GM12878 (cell line): Measurements from ENCODE around the gene BNC2. TPM values are rescaled to one million over a fixed set of nuclear protein-coding genes. Genes with fewer than 3 reads are reported as not detected.

ENCODE experiments used
- ATAC-seq: fragments of 200-7000 bp; cut with Tn5 transposase; 3 replicates; pipeline ENCODE4 v1.9.1; 2020; ENCODE audit warnings: mild to moderate bottlenecking, moderate library complexity
- BruUV-seq: library from RNA; stranded (reverse); fragments of 400-500 nt; replicated peaks from 2 replicates; lab custom pipeline; 2021; lab: Mats Ljungman, UMichigan
- CTCF ChIA-PET: fragments of 300-600 bp; sonication (Branson Sonifier 250); formaldehyde crosslinking; extraction: SDS; loops from one replicate; lab custom pipeline; 2021; ENCODE audit warnings: inconsistent platforms; lab: Yijun Ruan, JAX
- POLR2A ChIA-PET: fragments of 350-600 bp; formaldehyde crosslinking; extraction: SDS; loops from one replicate; lab custom pipeline; 2021; ENCODE audit warnings: inconsistent platforms; lab: Charles Lee
- RAD21 ChIA-PET: fragments of 300-600 bp; sonication (Branson Sonifier 250); formaldehyde crosslinking; loops from one replicate; lab custom pipeline; 2023; ENCODE audit warnings: antibody characterized with exemption; ENCODE audit not compliant: unreplicated experiment; lab: Charles Lee
- SMC1A ChIA-PET: fragments of 300-600 bp; sonication (Branson Sonifier 250); formaldehyde crosslinking; loops from one replicate; lab custom pipeline; 2023; ENCODE audit not compliant: unreplicated experiment, uncharacterized antibody; lab: Charles Lee
- DNase-seq: peaks from one replicate; pipeline ENCODE4 v3.0.0-alpha.2; 2011; ENCODE audit warnings: low read depth, low spot score
- FAIRE-seq: peaks from 3 replicates; lab custom pipeline; 2011; peaks lifted over from hg19 to GRCh38; lab: Jason Lieb, UNC
- H2AFZ ChIP-seq: 2 replicates; pipeline ENCODE4 v1.6.0; 2011; ENCODE audit warnings: low read depth, low read length, control low read depth; ENCODE audit not compliant: control insufficient read depth
- H3K27ac ChIP-seq: 2 replicates; pipeline ENCODE4 v1.5.1; 2011; ENCODE audit warnings: control low read depth; ENCODE audit not compliant: control insufficient read depth, insufficient read depth
- H3K27me3 ChIP-seq, 2 experiments: replicated peaks in 1 of 2; 2 replicates each; pipeline versions ENCODE4 v1.6.0 to v1.6.1; 2011; ENCODE audit warnings: low read length in 1 of 2; ENCODE audit not compliant: control insufficient read depth in 2 of 2, insufficient read depth in 2 of 2
- H3K36me3 ChIP-seq, 2 experiments: 2 replicates each; pipeline ENCODE4 v1.5.1; 2011; ENCODE audit warnings: low read length in 1 of 2; ENCODE audit not compliant: control insufficient read depth in 2 of 2, insufficient read depth in 2 of 2
- H3K4me1 ChIP-seq: 2 replicates; pipeline ENCODE4 v1.6.1; 2011; ENCODE audit warnings: mild to moderate bottlenecking, low read length, moderate library complexity, mixed read lengths; ENCODE audit not compliant: control insufficient read depth, insufficient read depth
- H3K4me2 ChIP-seq: 2 replicates; pipeline ENCODE4 v1.6.0; 2011; ENCODE audit warnings: control low read depth; ENCODE audit not compliant: control insufficient read depth, insufficient read depth
- H3K4me3 ChIP-seq: fragments of 200-600 bp; sonication (generic); 2 replicates; pipeline ENCODE4 v1.5.1; 2016
- H3K79me2 ChIP-seq: 2 replicates; pipeline ENCODE4 v1.6.0; 2011; ENCODE audit warnings: low read length; ENCODE audit not compliant: control insufficient read depth, insufficient read depth
- H3K9ac ChIP-seq: 2 replicates; pipeline ENCODE4 v1.8.0; 2011; ENCODE audit warnings: low read length, control low read depth, mixed read lengths; ENCODE audit not compliant: control insufficient read depth, insufficient read depth
- H3K9me3 ChIP-seq: replicated peaks from 3 replicates; pipeline ENCODE4 v1.5.1; 2011; ENCODE audit warnings: mild to moderate bottlenecking, low read length; ENCODE audit not compliant: control insufficient read depth, insufficient read depth
- H4K20me1 ChIP-seq: 2 replicates; pipeline ENCODE4 v1.6.0; 2011; ENCODE audit not compliant: control insufficient read depth, insufficient read depth
- CREM ChIP-seq: IDR thresholded peaks from 2 replicates; pipeline ENCODE4 v1.6.1; 2014; ENCODE audit warnings: antibody characterized with exemption, low read depth
- GATAD2B ChIP-seq: fragments of 450-650 bp; conservative IDR thresholded peaks from 2 replicates; pipeline ENCODE4 v1.6.1; 2017; ENCODE audit warnings: low read depth, mild to moderate bottlenecking, moderate library complexity
- HDAC2 ChIP-seq: fragments of 200-600 bp; sonication (generic); IDR thresholded peaks from 2 replicates; pipeline ENCODE4 v1.6.1; 2017
- WGBS: methylation state at CpG from one replicate; pipeline ENCODE4 v1.1.6; 2016; ENCODE audit warnings: low lambda C conversion rate; ENCODE audit not compliant: insufficient replicate concordance, insufficient coverage; ENCODE audit errors: missing lambda C conversion rate; 5-methylcytosine and 5-hydroxymethylcytosine counted together
- in situ Hi-C: fragments of 300-500 bp; cut with MboI; formaldehyde crosslinking; loops from 9 replicates; pipeline ENCODE4 v1.14.3; 2018; ENCODE audit warnings: mixed read lengths
- intact Hi-C: fragments of 100-400 bp; cut with micrococcal nuclease; formaldehyde crosslinking; loops from one replicate; pipeline ENCODE4 v1.14.2; 2022; ENCODE audit not compliant: unreplicated experiment
- polyA plus RNA-seq, 11 experiments: library from polyadenylated mRNA; depleted of rRNA in 4 of 11; unstranded in 6 of 11; stranded (reverse) in 5 of 11; fragments of >200 nt; fragmentation: Nextera tagmentation in 4 of 11; fragmentation: Illumina TruSeq in 1 of 11; extraction: Ambion mirVana in 4 of 11; extraction: Trizol in 1 of 11; gene quantifications; 1 replicate in 1 of 11; 2 replicates in 10 of 11; pipeline versions ENCODE4 v1.2.1 to v1.2.3, GENCODE V29; 2011 to 2016; ENCODE audit warnings: inconsistent platforms in 2 of 11, missing spikeins in 2 of 11, low read depth in 1 of 11
- total RNA-seq, 4 experiments: library from RNA; depleted of rRNA in 3 of 4; stranded (reverse); fragments of >200 nt in 3 of 4; fragmentation: Illumina TruSeq in 1 of 4; extraction: Trizol in 1 of 4; gene quantifications; 2 replicates each; pipeline versions ENCODE4 v1.2.1 to v1.2.3, GENCODE V29; 2013 to 2021
- TF ChIP-seq, protein P1 (sequence below): fragments of 450-650 bp; IDR thresholded peaks from 2 replicates; pipeline ENCODE4 v1.6.1; 2017; ENCODE audit warnings: mild to moderate bottlenecking, moderate library complexity
- TF ChIP-seq, protein P2 (sequence below): IDR thresholded peaks from 2 replicates; pipeline ENCODE4 v1.6.1; 2011; ENCODE audit warnings: borderline replicate concordance, low read depth, mild to moderate bottlenecking, moderate library complexity, mixed read lengths, low read length; ENCODE audit not compliant: insufficient read depth; ENCODE audit errors: extremely low read length

The BNC2 gene
- total and polyA plus RNA-seq, 10 of the 15 experiments (the other 5 are each of a cell fraction or from before 2014, with no cell fraction given) = 0.05 to 14.5 (median 0.26) TPM

DNA sequence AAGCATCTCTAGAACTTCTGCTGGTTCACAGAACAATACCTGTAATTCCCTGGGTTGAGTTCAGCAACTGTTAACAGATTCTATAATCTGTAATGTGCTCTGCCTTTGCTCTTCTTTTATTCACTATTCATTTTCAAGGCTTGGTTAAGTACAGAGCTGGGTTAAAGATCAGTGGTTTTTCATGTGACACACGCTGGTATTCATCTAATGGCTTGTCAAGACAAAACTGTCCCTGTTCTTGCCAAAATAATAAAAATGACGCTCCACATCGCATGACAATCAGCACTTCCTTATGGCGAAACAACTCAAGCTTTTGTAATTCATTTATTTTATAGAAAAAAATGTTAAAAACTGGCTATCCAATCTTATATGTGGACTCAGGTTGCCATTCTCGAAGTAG lies 137.9 kb downstream of the BNC2 start:
- no peaks in the 10 kb centered on the region for H3K9me3 ChIP-seq
- H3K36me3 ChIP-seq = no peaks in the 10 kb centered on the region
- CTCF ChIA-PET = no interaction called here
- RAD21 ChIA-PET = no interaction called here
- no peak for ATAC-seq
- no peak overlapping the region for H2AFZ ChIP-seq
- H3K4me2 ChIP-seq = no peak overlapping the region
- H3K27ac ChIP-seq = no peak overlapping the region
- no peak overlapping the region for H3K9ac ChIP-seq
- 29% methylated on average over 5 of the region's 5 CpGs for WGBS
- peaks cover 0 to 5% of the 10 kb centered on the region in 2 experiments; a peak in 2 of 4 replicates for H3K27me3 ChIP-seq
- BruUV-seq = no TSS peak
- H4K20me1 ChIP-seq = no peaks in the 10 kb centered on the region
- H3K79me2 ChIP-seq = no peaks in the 10 kb centered on the region
- FAIRE-seq = no peak
- no peaks in the 10 kb centered on the region for H3K4me1 ChIP-seq
- in situ Hi-C loops = no loop called here
- TF ChIP-seq GATAD2B (no peak), HDAC2 (no peak), CREM (no peak)
- TF ChIP-seq, protein P1, sequence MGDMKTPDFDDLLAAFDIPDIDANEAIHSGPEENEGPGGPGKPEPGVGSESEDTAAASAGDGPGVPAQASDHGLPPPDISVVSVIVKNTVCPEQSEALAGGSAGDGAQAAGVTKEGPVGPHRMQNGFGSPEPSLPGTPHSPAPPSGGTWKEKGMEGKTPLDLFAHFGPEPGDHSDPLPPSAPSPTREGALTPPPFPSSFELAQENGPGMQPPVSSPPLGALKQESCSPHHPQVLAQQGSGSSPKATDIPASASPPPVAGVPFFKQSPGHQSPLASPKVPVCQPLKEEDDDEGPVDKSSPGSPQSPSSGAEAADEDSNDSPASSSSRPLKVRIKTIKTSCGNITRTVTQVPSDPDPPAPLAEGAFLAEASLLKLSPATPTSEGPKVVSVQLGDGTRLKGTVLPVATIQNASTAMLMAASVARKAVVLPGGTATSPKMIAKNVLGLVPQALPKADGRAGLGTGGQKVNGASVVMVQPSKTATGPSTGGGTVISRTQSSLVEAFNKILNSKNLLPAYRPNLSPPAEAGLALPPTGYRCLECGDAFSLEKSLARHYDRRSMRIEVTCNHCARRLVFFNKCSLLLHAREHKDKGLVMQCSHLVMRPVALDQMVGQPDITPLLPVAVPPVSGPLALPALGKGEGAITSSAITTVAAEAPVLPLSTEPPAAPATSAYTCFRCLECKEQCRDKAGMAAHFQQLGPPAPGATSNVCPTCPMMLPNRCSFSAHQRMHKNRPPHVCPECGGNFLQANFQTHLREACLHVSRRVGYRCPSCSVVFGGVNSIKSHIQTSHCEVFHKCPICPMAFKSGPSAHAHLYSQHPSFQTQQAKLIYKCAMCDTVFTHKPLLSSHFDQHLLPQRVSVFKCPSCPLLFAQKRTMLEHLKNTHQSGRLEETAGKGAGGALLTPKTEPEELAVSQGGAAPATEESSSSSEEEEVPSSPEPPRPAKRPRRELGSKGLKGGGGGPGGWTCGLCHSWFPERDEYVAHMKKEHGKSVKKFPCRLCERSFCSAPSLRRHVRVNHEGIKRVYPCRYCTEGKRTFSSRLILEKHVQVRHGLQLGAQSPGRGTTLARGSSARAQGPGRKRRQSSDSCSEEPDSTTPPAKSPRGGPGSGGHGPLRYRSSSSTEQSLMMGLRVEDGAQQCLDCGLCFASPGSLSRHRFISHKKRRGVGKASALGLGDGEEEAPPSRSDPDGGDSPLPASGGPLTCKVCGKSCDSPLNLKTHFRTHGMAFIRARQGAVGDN = no peak
- TF ChIP-seq, protein P2, sequence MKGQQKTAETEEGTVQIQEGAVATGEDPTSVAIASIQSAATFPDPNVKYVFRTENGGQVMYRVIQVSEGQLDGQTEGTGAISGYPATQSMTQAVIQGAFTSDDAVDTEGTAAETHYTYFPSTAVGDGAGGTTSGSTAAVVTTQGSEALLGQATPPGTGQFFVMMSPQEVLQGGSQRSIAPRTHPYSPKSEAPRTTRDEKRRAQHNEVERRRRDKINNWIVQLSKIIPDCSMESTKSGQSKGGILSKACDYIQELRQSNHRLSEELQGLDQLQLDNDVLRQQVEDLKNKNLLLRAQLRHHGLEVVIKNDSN = no peak
- SMC1A ChIA-PET = interaction anchor here (1.2 kb wide), 1 partner anchor 465 kb away, joined by 4 read pairs; no protein-coding TSS in a partner anchor
- POLR2A ChIA-PET = no interaction called here
- DNase-seq = no peak
- H3K4me3 ChIP-seq = no peak overlapping the region
- intact Hi-C loops = no loop called here
